ENCODE results near the gene ETS2.

ETS2 gene

GRCh38 chr21:38777531-38777930 lies 28.2 kb upstream of the ETS2 start:
- peak; percentile 46 for DNase-seq (ENCODE audit: low spot score)

GRCh38 chr21:38780879-38781278 lies 24.9 kb upstream of the ETS2 start:
- peak; percentile 51 for DNase-seq (ENCODE audit: low spot score)

GRCh38 chr21:38784458-38785266 lies 21.1 kb upstream of the ETS2 start:
- DNase-seq (ENCODE audit: low spot score) = no peak

GRCh38 chr21:38785483-38785882 lies 20.2 kb upstream of the ETS2 start:
- no peak for DNase-seq (ENCODE audit: low spot score)

GRCh38 chr21:38787016-38787415 lies 18.7 kb upstream of the ETS2 start:
- DNase-seq (ENCODE audit: low spot score) = no peak

- DNase-seq (ENCODE audit: low spot score) = no peak
These were observed 18.1 kb upstream of the ETS2 start for GRCh38 chr21:38787461-38788274.

- no peak for DNase-seq (ENCODE audit: low spot score)
These were observed 17.3 kb upstream of the ETS2 start for GRCh38 chr21:38788275-38788905.

- no peak for DNase-seq (ENCODE audit: low spot score)
These were observed 16.5 kb upstream of the ETS2 start for GRCh38 chr21:38789275-38789674.

- no peak for DNase-seq (ENCODE audit: low spot score)
These were observed 15.7 kb upstream of the ETS2 start for GRCh38 chr21:38790059-38790458.

GRCh38 chr21:38790961-38791360 lies 14.8 kb upstream of the ETS2 start:
- no peak for DNase-seq (ENCODE audit: low spot score)

GRCh38 chr21:38792676-38793459 lies 12.9 kb upstream of the ETS2 start:
- DNase-seq (ENCODE audit: low spot score) = no peak

GRCh38 chr21:38793926-38794713 lies 11.6 kb upstream of the ETS2 start:
- no peak for DNase-seq (ENCODE audit: low spot score)

GRCh38 chr21:38794978-38795377 lies 10.8 kb upstream of the ETS2 start:
- no peak for DNase-seq (ENCODE audit: low spot score)

GRCh38 chr21:38795475-38795874 lies 10.3 kb upstream of the ETS2 start:
- DNase-seq (ENCODE audit: low spot score) = no peak

GRCh38 chr21:38796424-38796823 lies 9.3 kb upstream of the ETS2 start:
- no peak for DNase-seq (ENCODE audit: low spot score)

- DNase-seq (ENCODE audit: low spot score) = no peak
These were observed 8.3 kb upstream of the ETS2 start for GRCh38 chr21:38797470-38797869.

- DNase-seq (ENCODE audit: low spot score) = no peak
These were observed 7.6 kb upstream of the ETS2 start for GRCh38 chr21:38798081-38798480.

- DNase-seq (ENCODE audit: low spot score) = peak; percentile 44
These were observed 7.2 kb upstream of the ETS2 start for GRCh38 chr21:38798481-38798882.

GRCh38 chr21:38800046-38800758 lies 5.5 kb upstream of the ETS2 start:
- DNase-seq (ENCODE audit: low spot score) = no peak

GRCh38 chr21:38800924-38801744 lies 4.6 kb upstream of the ETS2 start:
- DNase-seq (ENCODE audit: low spot score) = no peak
